Activated T-cell treated with anti-CD3 and anti-CD28 coated beads, Interleukin-2, amount 50 U/mL, for 72 hours (primary cell): Measurements from ENCODE around the gene MYH9. TPM values are rescaled to one million over a fixed set of nuclear protein-coding genes. Genes with fewer than 3 reads are reported as not detected.
"Not testable (repeated sequence)": the region's sequence is repeated elsewhere in the genome, so short reads cannot be mapped to it uniquely, and the experiment has no call there.

Source experiments
- ATAC-seq, 2 donors: fragments of 150-1000 bp; cut with Tn5 transposase; replicated peaks in 1 of 2; 2 replicates each; pipeline ENCODE4 v1.10.0; 2021; ENCODE audit warnings: moderate library complexity in 2 of 2, mild to moderate bottlenecking in 1 of 2
- DNase-seq, 2 donors: peaks; one replicate each; pipeline ENCODE4 v3.0.0; 2021 to 2022; ENCODE audit warnings: mixed read lengths in 1 of 2
- H3K27ac Mint-ChIP-seq: one replicate; pipeline ENCODE4 v1.8.0; 2022; ENCODE audit warnings: mild to moderate bottlenecking, moderate library complexity, mixed read lengths
- H3K27me3 Mint-ChIP-seq: one replicate; pipeline ENCODE4 v1.8.0; 2022; ENCODE audit warnings: low read depth, mixed read lengths
- H3K36me3 Mint-ChIP-seq, 2 donors: one replicate each; pipeline ENCODE4 v1.8.0; 2022; ENCODE audit warnings: mixed read lengths in 2 of 2, mild to moderate bottlenecking in 1 of 2; ENCODE audit not compliant: insufficient read depth in 2 of 2
- H3K4me1 Mint-ChIP-seq: one replicate; pipeline ENCODE4 v1.8.0; 2022; ENCODE audit warnings: low read depth, mixed read lengths
- H3K4me3 Mint-ChIP-seq, 2 donors: one replicate each; pipeline ENCODE4 v1.8.0; 2022; ENCODE audit warnings: mild to moderate bottlenecking in 2 of 2, mixed read lengths in 2 of 2, moderate library complexity in 2 of 2
- H3K9me3 Mint-ChIP-seq, 2 donors: one replicate each; pipeline ENCODE4 v1.8.0; 2022; ENCODE audit warnings: mixed read lengths in 2 of 2
- total RNA-seq, 2 donors: library from RNA; stranded (reverse); gene quantifications; one replicate each; pipeline ENCODE4 v1.2.3, GENCODE V29; 2022

The MYH9 gene
- total RNA-seq, 2 donors from 2014 or later = 529 to 662 TPM

- Mint-ChIP-seq H3K27me3 (no peaks in the 10 kb centered on the region), H3K27ac (no peak overlapping the region), H3K36me3 (peaks cover 20 to 46% of the 10 kb centered on the region in 2 donors), H3K4me1 (peaks cover 7% of the 10 kb centered on the region), H3K9me3 (no peaks in the 10 kb centered on the region), H3K4me3 (no peak overlapping the region)
- ATAC-seq = no peak
- no peak for DNase-seq
Observed at GRCh38 chr22:36285545-36285944, 102.2 kb downstream of the MYH9 start.

GRCh38 chr22:36285017-36285416 lies 102.8 kb downstream of the MYH9 start:
- Mint-ChIP-seq H3K9me3 (no peaks in the 10 kb centered on the region), H3K27ac (peak overlapping the region; percentile 73), H3K4me3 (no peak overlapping the region), H3K36me3 (peaks cover 22 to 43% of the 10 kb centered on the region in 2 donors), H3K27me3 (no peaks in the 10 kb centered on the region), H3K4me1 (peaks cover 6% of the 10 kb centered on the region)
- no peak for DNase-seq
- ATAC-seq = no peak

- Mint-ChIP-seq H3K27me3 (no peaks in the 10 kb centered on the region), H3K9me3 (no peaks in the 10 kb centered on the region), H3K27ac (no peak overlapping the region), H3K4me1 (no peaks in the 10 kb centered on the region), H3K36me3 (peaks cover 17 to 35% of the 10 kb centered on the region in 2 donors), H3K4me3 (no peak overlapping the region)
- no peak for ATAC-seq
- no peak for DNase-seq
Observed at GRCh38 chr22:36284171-36284571, 103.6 kb downstream of the MYH9 start.

GRCh38 chr22:36282328-36282831 lies 105.4 kb downstream of the MYH9 start:
- no peaks in the 10 kb centered on the region for H3K9me3 Mint-ChIP-seq
- DNase-seq (no peak), ATAC-seq (no peak)
- peaks cover 13% of the 10 kb centered on the region for H3K4me1 Mint-ChIP-seq
- peaks cover 12 to 26% of the 10 kb centered on the region in 2 donors for H3K36me3 Mint-ChIP-seq
- H3K4me3 Mint-ChIP-seq = no peak overlapping the region
- no peaks in the 10 kb centered on the region for H3K27me3 Mint-ChIP-seq
- H3K27ac Mint-ChIP-seq = no peak overlapping the region

- Mint-ChIP-seq H3K27me3 (no peaks in the 10 kb centered on the region), H3K9me3 (no peaks in the 10 kb centered on the region), H3K4me3 (no peak overlapping the region), H3K36me3 (peaks cover 9 to 22% of the 10 kb centered on the region in 2 donors), H3K4me1 (peaks cover 18% of the 10 kb centered on the region), H3K27ac (no peak overlapping the region)
- no peak for ATAC-seq
- DNase-seq = no peak
Observed at GRCh38 chr22:36281781-36282327, 105.9 kb downstream of the MYH9 start.

GRCh38 chr22:36280379-36280778 lies 107.4 kb downstream of the MYH9 start:
- Mint-ChIP-seq H3K4me1 (peaks cover 21% of the 10 kb centered on the region), H3K27me3 (no peaks in the 10 kb centered on the region), H3K36me3 (peaks cover 5 to 15% of the 10 kb centered on the region in 2 donors), H3K4me3 (no peak overlapping the region), H3K9me3 (no peaks in the 10 kb centered on the region), H3K27ac (no peak overlapping the region)
- no peak for DNase-seq
- ATAC-seq = no peak

- Mint-ChIP-seq H3K27ac (peak overlapping the region; percentile 5), H3K4me1 (peaks cover 31% of the 10 kb centered on the region), H3K27me3 (no peaks in the 10 kb centered on the region), H3K36me3 (peaks cover 5 to 13% of the 10 kb centered on the region in 2 donors), H3K9me3 (no peaks in the 10 kb centered on the region), H3K4me3 (no peak overlapping the region)
- no peak for ATAC-seq
- DNase-seq = no peak
Observed at GRCh38 chr22:36279219-36279666, 108.5 kb downstream of the MYH9 start.

GRCh38 chr22:36277482-36278291 lies 110.1 kb downstream of the MYH9 start:
- no peak overlapping the region for H3K4me3 Mint-ChIP-seq
- peak; percentile 74 to 78 for ATAC-seq
- H3K36me3 Mint-ChIP-seq = peaks cover 4 to 6% of the 10 kb centered on the region in 2 donors
- peak overlapping the region; percentile 63 for H3K27ac Mint-ChIP-seq
- peaks cover 40% of the 10 kb centered on the region for H3K4me1 Mint-ChIP-seq
- no peaks in the 10 kb centered on the region for H3K9me3 Mint-ChIP-seq
- peak; percentile 67 to 69 for DNase-seq
- H3K27me3 Mint-ChIP-seq = no peaks in the 10 kb centered on the region

- H3K36me3 Mint-ChIP-seq = no peaks in the 10 kb centered on the region
- H3K4me3 Mint-ChIP-seq = no peak overlapping the region
- DNase-seq = no peak
- peaks cover 40% of the 10 kb centered on the region for H3K4me1 Mint-ChIP-seq
- no peaks in the 10 kb centered on the region for H3K27me3 Mint-ChIP-seq
- H3K27ac Mint-ChIP-seq = no peak overlapping the region
- no peaks in the 10 kb centered on the region for H3K9me3 Mint-ChIP-seq
- ATAC-seq = no peak
Observed at GRCh38 chr22:36274531-36274930, 113.2 kb downstream of the MYH9 start.

- not testable (repeated sequence) for H3K4me3 Mint-ChIP-seq, H3K9me3 Mint-ChIP-seq
Observed at GRCh38 chr22:36271951-36272350, 115.8 kb downstream of the MYH9 start.

GRCh38 chr22:36271231-36271630 lies 116.5 kb downstream of the MYH9 start:
- H3K4me3 Mint-ChIP-seq, ATAC-seq, DNase-seq, H3K27me3 Mint-ChIP-seq, H3K36me3 Mint-ChIP-seq, H3K27ac Mint-ChIP-seq, H3K9me3 Mint-ChIP-seq: not testable (repeated sequence)
- H3K4me1 Mint-ChIP-seq = peaks cover 19% of the 10 kb centered on the region

More at GRCh38 chr22:36271951-36272350, 115.8 kb downstream of the MYH9 start:
- ATAC-seq, H3K27me3 Mint-ChIP-seq, DNase-seq, H3K36me3 Mint-ChIP-seq: not testable (repeated sequence)
- Mint-ChIP-seq H3K27ac (peak overlapping the region; percentile 53), H3K4me1 (peaks cover 23% of the 10 kb centered on the region)

- Mint-ChIP-seq H3K4me1 (no peaks in the 10 kb centered on the region), H3K27ac (no peak overlapping the region), H3K9me3 (no peaks in the 10 kb centered on the region), H3K4me3 (no peak overlapping the region), H3K36me3 (peaks cover 2 to 18% of the 10 kb centered on the region in 2 donors), H3K27me3 (no peaks in the 10 kb centered on the region)
- DNase-seq (no peak), ATAC-seq (peak in 1 of 2 donors; percentile 14)
Observed at GRCh38 chr22:36267896-36268485, 119.8 kb downstream of the MYH9 start.

- Mint-ChIP-seq H3K4me1 (no peaks in the 10 kb centered on the region), H3K36me3 (peaks cover 2 to 18% of the 10 kb centered on the region in 2 donors), H3K27me3 (no peaks in the 10 kb centered on the region), H3K27ac (no peak overlapping the region), H3K4me3 (no peak overlapping the region), H3K9me3 (no peaks in the 10 kb centered on the region)
- no peak for DNase-seq
- no peak for ATAC-seq
Observed at GRCh38 chr22:36267058-36267457, 120.7 kb downstream of the MYH9 start.
